Measurements from ENCODE around the gene DRD2.

Gene DRD2

DNA sequence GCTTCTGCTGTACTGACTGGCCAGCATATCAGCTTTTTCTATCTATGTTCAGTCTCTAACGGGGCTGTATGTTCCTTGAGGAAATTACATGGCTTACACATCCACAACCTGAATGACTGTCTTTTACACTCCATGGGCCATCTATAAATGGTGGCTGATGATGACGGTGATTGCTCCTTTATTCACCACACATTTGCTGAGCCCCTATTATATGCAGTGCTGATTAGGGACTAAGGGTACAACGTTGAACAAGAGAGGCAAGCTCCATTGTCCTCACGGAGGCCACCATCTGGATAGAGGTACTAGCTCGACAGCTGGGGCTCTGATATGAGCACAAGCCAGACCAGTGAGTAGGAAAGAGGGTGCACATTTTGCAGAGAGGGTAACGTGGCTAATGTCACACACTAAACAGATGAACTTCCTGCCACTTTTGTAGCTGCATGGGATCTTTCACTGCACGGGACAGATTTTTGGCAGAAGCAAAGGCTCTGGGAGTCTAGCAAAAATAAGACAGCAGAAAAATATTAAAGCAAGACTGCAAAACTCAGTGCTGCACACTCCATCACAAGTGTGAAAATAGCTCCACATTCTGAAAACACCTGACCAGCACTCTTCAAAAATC is 30.6 kb downstream of the DRD2 start:
- no peak for DNase-seq (ENCODE audit: low read depth)

DNA sequence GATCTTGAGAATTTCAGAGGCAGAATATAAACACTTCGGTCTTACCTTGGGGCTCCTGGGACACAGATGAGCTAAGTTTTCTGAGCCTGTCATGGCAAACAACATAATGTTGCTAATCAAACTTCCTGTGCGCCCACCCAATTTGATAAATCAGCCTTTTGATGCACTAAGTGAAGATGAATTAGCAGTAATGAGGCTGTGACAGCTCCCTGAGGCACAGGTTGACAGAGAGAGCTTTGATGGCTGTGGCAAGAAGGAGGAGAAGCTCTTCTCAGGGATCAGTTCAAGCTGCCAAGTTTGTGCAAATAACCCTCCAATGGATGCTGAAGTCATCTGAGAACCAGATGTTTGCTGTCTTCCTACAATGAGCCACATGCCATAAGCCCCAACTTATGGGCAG is 34.4 kb downstream of the DRD2 start:
- DNase-seq (ENCODE audit: low read depth), result no peak

DNA sequence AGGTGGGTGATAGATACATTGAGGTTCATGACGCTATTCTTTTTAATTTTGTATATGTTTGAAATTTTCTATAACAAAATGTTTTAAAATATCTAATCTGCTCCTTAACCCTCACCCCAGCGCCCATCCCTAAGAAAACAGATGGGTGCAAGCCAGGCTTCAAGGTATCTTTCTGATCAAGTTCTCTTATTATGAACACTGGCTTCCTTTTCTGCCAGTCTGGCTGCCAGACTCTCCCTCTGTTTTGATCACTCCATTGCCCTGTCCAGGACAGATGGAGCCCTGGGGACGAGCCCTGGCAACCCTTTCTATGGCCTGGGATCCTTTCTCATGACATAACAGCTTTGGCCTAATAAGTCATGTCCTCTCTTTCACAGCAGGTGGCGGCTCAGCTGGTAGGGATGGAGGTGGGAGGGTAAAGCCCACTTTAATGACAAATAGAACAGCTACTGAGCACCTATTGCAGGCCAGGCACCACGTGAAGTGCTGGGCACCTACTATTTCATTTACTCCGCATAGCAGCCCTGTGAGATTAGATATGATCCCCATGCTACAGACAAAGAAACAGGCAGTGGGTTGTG is 38.4 kb downstream of the DRD2 start:
- no peak for DNase-seq (ENCODE audit: low read depth)

DNA sequence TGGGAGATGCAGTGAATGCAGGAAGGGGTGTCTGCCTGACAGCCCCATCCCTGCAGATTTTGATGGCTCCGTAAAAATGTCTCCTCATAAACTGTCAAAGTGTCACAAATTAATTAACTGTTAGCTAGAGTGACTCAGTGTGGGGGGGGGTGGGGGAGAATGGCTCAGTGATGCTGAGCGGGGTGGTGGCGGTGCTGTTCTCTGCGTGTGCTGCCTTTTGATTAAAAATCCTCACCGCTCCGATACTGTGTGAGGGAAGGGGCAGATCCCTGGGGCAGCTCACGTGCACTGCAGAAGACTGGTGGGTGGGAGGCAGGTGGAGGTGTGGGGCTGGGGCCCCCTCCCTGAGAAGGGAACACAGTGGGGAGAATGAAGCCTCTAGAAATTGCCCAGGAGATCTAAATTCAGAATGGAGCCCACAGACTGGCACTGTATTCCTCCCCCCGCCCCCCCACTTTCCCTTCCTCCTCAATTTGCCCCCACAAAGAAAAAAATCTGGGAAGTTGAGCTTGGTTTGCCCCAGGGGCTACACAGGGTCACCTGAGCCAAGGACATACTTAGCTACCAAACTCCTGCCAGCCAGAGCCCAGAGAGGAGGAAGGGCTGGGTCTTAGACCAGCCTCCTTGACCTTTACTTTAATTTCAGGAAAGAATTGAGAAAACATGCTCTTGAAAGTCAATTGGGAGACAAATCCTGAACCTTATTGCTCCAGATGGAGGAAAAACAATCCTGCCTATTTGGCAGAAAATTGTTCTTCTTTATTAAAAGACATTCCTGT is 39.8 kb downstream of the DRD2 start:
- no peak for DNase-seq (ENCODE audit: low read depth)

DNA sequence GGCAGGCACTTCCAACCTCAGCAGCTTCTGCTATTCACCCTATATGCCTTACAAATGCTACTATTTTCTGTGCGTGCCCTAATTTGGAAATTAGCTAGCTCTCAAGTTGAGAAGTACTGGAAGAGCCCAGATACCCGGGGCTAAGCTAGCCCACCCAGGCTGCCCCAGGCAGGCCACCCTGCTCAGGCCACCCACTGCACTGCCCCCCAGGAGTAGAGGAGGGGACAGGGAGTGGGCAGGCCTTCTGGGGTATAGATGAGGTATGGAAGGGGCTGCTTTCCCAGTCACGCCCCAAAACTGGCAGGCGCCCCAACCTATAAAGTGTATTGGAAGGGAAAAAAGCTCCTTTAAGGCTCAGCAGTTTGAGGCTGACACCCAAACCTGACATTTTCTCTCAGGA is 43.5 kb downstream of the DRD2 start:
- DNase-seq (ENCODE audit: low read depth), result no peak

DNA sequence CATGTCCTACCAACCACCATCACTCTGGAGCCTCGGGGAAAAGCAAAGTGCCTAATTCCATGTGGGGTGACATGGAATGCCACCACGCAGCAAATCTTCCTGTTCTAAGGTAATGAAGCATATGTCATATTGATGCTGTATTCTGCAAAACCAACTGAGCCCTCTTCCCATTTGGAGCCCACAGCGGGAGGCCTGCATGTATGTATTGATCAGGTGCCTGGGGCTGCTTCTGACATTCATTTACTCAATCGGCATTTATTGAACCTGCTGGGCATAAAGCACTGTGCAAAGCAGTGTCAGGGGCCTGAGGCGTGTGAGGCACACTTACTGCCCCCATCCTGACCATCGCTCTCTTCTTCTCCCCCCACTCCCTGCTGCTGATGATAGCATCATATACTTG is 48.5 kb downstream of the DRD2 start:
- no peak for DNase-seq (ENCODE audit: low read depth)

DNA sequence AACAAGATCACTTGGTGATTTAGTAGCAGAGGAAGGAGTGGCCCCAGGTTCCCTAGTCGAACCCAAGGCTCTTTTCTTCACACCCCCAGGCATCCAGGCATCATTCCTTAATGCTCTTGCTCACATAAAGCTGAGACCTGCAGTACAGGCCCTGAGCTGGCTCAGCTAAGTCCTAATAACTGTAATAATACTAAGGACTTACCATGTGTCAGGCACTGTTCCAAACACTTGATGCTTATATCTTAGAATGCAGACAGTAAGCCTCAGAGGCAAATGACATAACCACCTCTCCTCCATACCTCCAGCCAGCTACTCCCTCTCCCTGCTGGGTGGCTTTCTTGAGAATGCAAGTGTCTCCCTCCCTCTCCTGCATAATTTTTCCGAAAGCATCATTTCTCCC is 54.4 kb downstream of the DRD2 start:
- no peak for DNase-seq (ENCODE audit: low read depth)

DNA sequence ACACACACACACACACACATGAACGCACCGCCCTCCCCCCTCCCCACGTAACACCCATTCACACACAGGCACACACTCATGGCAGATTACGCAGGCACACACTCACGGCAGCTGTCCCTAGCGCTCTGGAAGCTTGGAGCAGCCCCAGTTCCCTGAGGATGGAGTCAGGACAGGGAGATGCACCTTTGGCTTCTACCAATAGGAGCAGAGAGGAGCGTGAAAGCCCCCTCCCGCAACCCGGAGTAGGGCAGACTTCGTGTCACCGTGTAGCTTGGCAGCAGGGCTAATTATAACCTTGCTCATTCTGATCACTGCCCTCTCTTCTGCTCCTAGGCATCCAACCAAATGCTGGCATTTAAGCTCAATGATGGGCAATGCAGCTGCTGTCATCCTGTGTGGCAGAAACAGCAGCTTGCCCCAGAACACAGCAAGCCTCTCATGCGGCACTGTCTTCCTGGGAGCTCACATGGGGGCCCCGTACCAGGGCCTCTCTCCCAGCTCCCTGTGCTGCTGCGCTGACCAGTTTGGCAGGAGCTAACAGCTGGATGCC is 55.7 kb downstream of the DRD2 start:
- no peak for DNase-seq (ENCODE audit: low read depth)

DNA sequence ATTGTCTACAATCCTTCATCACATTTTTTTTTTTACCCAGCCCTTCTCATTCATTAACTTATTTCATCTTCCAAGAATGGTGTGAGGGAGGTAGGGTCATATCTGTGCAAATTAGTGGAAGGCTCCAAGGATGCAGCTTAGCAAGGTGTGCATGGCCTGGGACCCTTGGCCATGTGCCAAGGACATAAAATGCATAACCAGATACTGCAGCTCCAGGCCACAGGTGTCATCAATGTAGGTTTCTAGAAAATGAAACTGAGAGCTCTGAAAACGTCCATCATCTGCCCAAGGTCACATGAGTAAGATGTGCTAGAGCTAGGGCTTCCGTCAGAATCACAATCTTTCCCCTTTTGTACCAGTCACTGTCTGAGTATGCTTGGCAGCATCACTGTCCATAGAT is 57.8 kb downstream of the DRD2 start:
- no peak for DNase-seq (ENCODE audit: low read depth)

DNA sequence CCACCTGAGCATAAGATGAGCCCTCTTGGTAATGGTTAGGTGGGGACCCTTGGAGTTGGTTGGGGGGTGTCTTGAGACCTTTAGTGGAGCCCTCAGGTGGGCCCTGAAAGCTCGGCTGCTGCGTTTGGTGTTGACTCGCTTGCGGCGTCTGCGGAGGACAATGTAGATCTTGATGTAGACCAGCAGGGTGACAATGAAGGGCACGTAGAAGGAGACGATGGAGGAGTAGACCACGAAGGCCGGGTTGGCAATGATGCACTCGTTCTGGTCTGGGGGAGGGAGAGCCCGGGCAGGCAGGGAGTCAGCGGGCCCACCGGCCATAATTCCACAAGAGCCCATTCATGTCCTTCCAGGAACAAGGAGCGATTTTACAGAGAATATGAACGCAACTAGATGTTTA is 59.9 kb downstream of the DRD2 start:
- no peak for DNase-seq (ENCODE audit: low read depth)

DNA sequence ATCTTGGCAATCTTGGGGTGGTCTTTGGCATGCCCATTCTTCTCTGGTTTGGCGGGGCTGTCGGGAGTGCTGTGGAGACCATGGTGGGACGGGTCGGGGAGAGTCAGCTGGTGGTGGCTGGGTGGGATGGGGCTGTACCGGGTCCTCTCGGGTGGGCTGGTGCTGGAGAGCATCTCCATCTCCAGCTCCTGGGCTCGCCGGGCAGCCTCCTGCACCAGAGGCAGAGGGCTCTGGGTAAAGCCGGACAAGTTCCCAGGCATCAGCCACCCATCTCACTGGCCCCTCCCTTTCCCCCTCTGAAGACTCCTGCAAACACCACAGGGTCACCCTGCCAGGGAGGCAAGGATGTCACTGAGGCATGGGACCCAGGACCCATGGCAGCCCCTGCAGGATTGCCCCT is 62.5 kb downstream of the DRD2 start:
- no peak for DNase-seq (ENCODE audit: low read depth)

DNA sequence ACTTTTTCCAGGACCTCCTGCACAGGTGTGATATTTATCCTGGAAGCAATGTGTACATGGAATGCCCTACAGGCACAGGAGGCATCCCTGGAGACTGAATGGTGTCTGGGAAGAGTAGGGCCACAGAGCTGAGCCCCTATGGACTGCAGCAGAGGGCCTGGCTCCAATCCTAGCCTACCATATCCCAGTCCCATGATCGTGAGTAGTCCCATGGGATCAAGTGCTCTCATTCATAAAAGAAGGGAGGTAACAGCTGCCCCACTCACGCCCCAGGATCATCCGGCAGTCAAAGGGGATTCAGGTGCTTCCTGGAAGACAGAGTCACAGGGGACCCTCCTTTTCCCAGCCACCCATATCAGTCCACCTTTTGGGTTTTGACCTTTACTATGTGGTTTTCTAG is 63.7 kb downstream of the DRD2 start:
- DNase-seq (ENCODE audit: low read depth), result no peak

DNA sequence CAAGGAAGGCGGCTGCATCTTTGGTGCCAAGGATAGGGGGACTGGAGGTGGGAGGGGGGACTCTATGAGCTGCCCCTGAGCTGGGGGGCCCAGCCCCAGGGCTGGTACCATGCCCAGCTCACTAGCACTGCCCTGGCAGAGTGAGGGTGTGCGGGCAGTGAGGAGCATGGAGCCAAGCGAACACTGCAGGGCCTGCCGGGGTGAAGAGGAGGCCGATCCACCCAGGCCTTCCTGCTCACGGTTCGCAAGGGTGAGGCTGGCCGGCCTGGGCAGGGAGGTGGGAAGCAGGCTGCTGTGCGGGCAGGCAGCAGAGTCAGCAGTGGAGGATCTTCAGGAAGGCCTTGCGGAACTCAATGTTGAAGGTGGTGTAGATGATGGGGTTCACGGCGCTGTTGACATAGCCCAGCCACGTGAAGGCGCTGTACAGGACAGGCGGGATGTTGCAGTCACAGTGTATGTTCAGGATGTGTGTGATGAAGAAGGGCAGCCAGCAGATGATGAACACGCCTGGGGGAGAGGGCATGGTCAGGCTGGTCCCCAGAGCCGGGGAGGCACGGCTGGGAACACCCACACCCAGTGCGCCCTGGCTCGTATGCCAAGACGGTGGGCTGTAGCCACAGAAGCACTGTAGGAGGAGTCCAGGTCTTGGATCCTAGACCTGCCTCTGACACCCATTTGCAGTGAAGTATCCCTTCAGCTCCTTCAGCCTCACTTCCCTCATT is 64.6 kb downstream of the DRD2 start:
- DNase-seq (ENCODE audit: low read depth), result no peak

DNA sequence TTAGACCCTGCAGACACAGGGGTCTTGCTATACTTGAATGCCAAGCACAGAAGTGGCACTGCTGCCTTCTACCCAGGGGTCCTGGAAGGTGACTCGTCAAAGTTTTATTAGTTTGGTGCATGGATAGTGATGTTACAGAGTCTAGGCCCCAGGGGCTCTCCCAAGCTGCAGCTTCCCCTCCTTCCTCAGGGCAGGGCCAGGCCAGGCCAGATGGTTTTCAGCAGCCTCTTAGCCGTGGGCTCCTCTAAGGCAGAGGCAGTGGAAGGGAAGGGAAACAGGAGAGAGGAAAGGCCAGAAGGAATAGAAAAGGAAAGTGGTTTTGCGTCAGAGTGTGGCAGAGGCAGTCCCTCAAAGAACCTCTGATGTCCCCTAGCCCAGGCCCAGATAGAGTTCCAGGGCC is 65.7 kb downstream of the DRD2 start:
- no peak for DNase-seq (ENCODE audit: low read depth)

DNA sequence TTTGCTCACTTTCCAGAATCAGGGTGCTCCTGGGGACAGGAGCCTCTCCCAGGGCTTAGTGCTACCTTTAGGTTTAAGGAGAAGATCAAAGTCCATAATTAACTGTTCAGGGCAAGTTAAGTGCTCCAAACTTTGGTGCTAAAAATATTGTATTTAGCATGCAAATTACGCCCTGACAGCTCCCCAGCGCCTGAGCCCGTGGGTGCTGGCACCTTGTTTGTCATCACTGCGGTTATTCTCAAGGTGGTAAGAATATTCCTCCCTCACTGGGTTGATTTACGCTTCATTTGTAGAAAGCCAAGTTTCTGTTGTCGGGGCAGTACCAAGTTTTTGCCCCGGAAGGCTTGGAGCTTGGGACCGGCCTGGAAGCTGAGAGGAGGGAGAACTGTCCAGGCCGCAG is 66.3 kb downstream of the DRD2 start:
- DNase-seq (ENCODE audit: low read depth), result no peak

DNA sequence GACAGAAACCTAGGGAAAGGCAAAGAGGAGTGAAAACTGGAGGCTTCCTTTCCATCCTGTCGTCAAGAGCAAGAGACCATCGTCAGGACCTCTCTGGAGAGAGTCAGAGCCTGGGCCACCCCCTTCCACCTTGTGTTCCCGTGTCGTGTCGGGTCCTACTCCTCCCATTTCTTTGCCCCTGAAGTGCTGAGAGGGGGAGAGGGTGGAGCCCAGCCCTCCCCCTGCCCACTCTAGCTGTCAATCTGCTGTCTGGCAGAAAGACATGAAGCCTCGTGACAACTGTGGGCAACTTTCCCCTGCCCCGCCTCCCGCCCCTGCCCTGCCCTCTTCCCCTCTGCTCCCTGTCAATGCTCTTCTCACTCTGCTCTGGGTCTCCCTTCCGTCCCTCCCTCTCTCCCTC is 67.0 kb downstream of the DRD2 start:
- DNase-seq (ENCODE audit: low read depth), result no peak

DNA sequence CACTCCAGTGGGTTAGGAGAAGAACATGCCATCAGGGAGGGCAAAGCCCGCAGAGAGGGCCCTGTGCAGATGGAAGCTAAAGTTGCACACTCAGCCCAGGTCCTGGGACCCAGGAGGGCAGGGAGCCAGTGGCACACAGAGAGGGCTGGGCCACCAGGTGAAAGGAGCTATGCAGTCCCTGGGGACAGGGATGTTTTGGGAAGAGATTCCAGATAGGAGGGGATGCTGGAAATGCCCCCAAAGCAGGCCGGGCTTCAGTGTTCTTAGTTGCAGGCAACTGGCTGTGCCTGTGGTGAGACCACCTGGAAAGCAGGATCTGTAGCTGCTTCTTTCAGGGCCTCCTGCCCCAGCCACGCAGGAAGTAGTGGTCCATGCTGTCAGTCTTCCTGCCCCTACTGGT is 68.0 kb downstream of the DRD2 start:
- DNase-seq (ENCODE audit: low read depth), result no peak

DNA sequence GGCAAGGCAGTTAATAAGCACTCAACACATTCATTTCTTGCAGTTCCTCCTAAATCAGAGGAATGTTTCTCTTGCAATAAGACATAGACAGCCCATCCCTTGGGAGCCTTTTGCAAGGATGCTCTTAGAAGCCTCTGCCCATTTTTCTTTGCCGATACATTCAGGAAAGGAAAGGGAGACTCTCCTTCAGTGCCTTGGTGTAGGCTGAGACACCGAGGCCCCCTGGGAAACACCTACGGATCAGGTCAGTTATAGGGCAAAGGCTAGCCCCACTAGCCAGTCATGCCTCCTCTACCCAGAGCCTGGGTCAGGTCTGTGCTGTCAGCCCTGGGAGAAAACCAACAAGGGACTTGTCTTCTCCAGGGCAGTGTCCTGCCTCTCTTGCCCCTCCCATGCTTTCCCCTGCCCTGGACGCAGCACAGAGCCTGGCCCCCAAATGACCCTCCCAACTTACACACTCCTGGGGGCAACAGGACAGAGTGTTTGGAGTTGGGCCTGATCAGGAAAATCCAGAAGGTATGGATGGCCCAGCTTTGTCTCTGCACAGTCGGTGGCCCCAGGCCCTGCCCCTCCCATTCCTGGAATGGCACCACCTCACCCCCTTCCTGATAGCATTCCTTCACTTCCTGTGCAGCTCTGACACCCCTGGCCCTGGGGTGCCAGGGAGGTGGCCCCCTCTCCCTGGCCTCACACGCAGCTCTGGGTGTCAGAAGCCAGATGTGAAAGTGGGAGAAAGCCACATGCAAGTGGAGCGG is 69.3 kb downstream of the DRD2 start:
- no peak for DNase-seq (ENCODE audit: low read depth)

DNA sequence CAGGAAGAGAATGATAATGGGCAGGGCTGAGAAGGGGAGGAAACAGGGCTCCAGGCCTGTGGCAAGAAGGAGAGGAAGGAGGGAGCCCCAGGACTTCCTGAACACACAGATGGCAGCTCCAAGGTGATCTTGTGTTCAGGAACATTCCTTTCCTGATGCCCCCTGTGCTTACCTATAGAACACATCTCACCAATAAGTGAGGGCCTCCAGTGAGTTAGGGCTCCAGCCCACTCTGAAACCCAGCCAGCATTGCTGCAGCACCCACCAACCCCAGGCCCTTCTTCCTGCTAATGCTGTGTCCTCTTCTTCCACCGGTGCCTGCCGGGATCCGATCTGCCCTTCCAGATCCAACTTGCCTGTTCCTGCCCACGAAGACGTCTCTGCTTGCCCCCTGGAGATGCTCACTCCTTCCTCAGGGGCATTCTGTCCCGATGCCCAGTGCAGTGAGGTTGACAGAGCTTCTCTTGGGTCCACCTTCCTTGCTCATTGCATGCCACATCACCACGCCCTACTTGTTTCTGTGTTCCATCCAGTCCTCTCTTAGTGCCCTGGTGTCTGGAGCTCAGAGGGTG is 70.3 kb downstream of the DRD2 start:
- no peak for DNase-seq (ENCODE audit: low read depth)

DNA sequence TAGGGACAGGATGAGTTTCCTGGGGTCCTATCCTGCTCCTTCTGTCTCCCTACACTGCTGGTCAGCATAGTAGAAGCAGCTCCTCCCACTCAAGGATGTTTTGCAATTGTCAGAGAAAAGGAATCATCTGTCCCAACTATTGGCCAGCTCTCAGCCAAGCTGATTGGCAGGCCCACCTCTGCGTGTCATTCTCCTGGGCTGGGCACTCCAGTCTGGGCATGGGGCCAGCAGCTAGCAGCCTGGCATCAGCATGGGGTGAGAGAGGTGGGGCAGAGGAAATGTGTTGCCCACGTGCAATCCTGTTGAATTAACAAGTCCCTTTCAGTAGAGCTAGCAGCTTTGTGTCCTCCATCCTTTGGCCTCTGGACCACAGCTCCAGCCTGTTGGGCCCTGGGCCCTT is 73.5 kb downstream of the DRD2 start:
- no peak for DNase-seq (ENCODE audit: low read depth)

DNA sequence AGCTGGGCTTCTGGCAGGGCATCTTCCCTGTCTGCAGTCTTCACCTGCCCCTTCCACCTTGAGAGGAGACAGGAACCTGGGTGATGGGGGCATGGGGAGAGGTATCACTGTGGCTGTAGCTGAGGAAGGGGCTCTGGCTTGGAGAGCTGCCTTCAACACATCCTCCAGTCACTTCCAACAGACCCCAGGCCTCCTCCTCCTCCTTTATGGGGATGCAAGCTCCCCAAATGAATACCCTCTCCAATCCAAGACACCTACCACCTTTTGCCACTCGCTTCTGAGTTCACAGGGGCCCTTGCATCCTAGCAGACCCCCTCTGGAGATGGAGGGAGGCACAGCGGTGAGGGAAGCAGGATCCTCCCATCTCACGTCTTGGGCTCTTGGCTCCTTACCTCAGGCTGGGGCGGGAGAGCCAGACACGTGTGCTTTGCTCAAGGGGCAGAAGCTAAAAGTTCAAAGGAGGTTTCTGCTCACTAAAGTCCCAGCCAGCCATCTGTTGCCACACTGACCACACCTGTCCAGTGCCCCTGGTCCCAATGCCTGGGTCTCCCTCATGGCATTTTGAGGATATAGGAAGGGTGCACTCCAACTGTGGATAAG is 74.5 kb downstream of the DRD2 start:
- DNase-seq (ENCODE audit: low read depth), result no peak

All from stimulated activated CD8-positive, alpha-beta memory T cell treated with anti-CD3 and anti-CD28 coated beads, Interleukin-12 subunit alpha, Interleukin-12 subunit beta, amount 100 ng/mL, for 1 hour (primary cell).